Tibial nerve (tissue), 3 donors: ENCODE data around the gene SLC7A6.

Experiments
- CTCF ChIP-seq, 5 experiments: fragments of 200-600 bp in 3 of 5; fragments of 450-650 bp in 2 of 5; sonication (generic) in 3 of 5; IDR thresholded peaks; one replicate each; pipeline ENCODE4 v1.5.1; 2016 to 2019; ENCODE audit warnings: antibody characterized with exemption in 5 of 5, mild to moderate bottlenecking in 3 of 5, moderate library complexity in 2 of 5
- POLR2A ChIP-seq, 2 donors: fragments of 450-650 bp; IDR thresholded peaks; one replicate each; pipeline ENCODE4 v1.6.1; 2017; ENCODE audit warnings: antibody characterized with exemption in 2 of 2, mild to moderate bottlenecking in 2 of 2, moderate library complexity in 2 of 2

- no peak for TF ChIP-seq POLR2A (IDR thresholded peaks at IDR 0.05)
- no peak for TF ChIP-seq CTCF (IDR thresholded peaks at IDR 0.05)
These were observed 74.9 kb downstream of the SLC7A6 start for GRCh38 chr16:68339214-68339613.
